GM19025 (cell line): ENCODE results near the gene FLRT1.

Experiments used
- ATAC-seq: cut with Tn5 transposase; IDR thresholded peaks from one replicate; pipeline ENCODE4 v1.9.1; 2021; ENCODE audit warnings: mild to moderate bottlenecking, low read depth, moderate library complexity; ENCODE audit not compliant: unreplicated experiment

The FLRT1 gene

GRCh38 chr11:64064374-64065140 lies 28.8 kb downstream of the FLRT1 start:
- no peak for ATAC-seq

- no peak for ATAC-seq
These were observed 29.4 kb downstream of the FLRT1 start for GRCh38 chr11:64065141-64065465.

- ATAC-seq, result no peak
These were observed 30.0 kb downstream of the FLRT1 start for GRCh38 chr11:64065712-64066111.

GRCh38 chr11:64067230-64067993 lies 31.7 kb downstream of the FLRT1 start:
- no peak for ATAC-seq

GRCh38 chr11:64068705-64069400 lies 33.1 kb downstream of the FLRT1 start:
- ATAC-seq, result no peak

GRCh38 chr11:64069401-64070313 lies 33.9 kb downstream of the FLRT1 start:
- no peak for ATAC-seq

- no peak for ATAC-seq
These were observed 34.6 kb downstream of the FLRT1 start for GRCh38 chr11:64070314-64070681.

GRCh38 chr11:64071849-64072248 lies 36.1 kb downstream of the FLRT1 start:
- ATAC-seq, result no peak

GRCh38 chr11:64072403-64072802 lies 36.7 kb downstream of the FLRT1 start:
- no peak for ATAC-seq

- ATAC-seq, result no peak
These were observed 37.1 kb downstream of the FLRT1 start for GRCh38 chr11:64072871-64073270.

GRCh38 chr11:64073542-64073941 lies 37.8 kb downstream of the FLRT1 start:
- no peak for ATAC-seq

- no peak for ATAC-seq
These were observed 38.5 kb downstream of the FLRT1 start for GRCh38 chr11:64074239-64074638.

GRCh38 chr11:64076758-64077157 lies 41.0 kb downstream of the FLRT1 start:
- no peak for ATAC-seq

- ATAC-seq, result no peak
These were observed 41.9 kb downstream of the FLRT1 start for GRCh38 chr11:64077607-64078006.

GRCh38 chr11:64078284-64078683 lies 42.6 kb downstream of the FLRT1 start:
- no peak for ATAC-seq

- ATAC-seq, result no peak
These were observed 43.2 kb downstream of the FLRT1 start for GRCh38 chr11:64078905-64079304.

GRCh38 chr11:64080390-64080789 lies 44.7 kb downstream of the FLRT1 start:
- no peak for ATAC-seq

- no peak for ATAC-seq
These were observed 46.2 kb downstream of the FLRT1 start for GRCh38 chr11:64081745-64082442.

- no peak for ATAC-seq
These were observed 47.8 kb downstream of the FLRT1 start for GRCh38 chr11:64083398-64084080.
